NB4 (cell line): ENCODE data around the gene UBR2.

Experiments used
- CTCF ChIP-seq: IDR thresholded peaks from one replicate; pipeline ENCODE4 v1.5.1; 2012; ENCODE audit warnings: low read depth, low read length
- POLR2A ChIP-seq: IDR thresholded peaks from 2 replicates; pipeline ENCODE4 v1.6.1; 2011; ENCODE audit warnings: mild to moderate bottlenecking; ENCODE audit not compliant: insufficient read length; ENCODE audit errors: extremely low read depth

- no peak for TF ChIP-seq CTCF
- no peak for TF ChIP-seq POLR2A
Observed at GRCh38 chr6:42698217-42698616, 134.4 kb downstream of the UBR2 start.
